Embryonic facial prominence (tissue), 1 donor: ENCODE data around the gene FRAT1.
"Not testable (repeated sequence)": the region's sequence is repeated elsewhere in the genome, so short reads cannot be mapped to it uniquely, and the experiment has no call there.

Experiments used
- DNase-seq: peaks from one replicate; pipeline ENCODE4 v3.0.0-alpha.2; 2016; ENCODE audit errors: extremely low spot score

The FRAT1 gene

DNA sequence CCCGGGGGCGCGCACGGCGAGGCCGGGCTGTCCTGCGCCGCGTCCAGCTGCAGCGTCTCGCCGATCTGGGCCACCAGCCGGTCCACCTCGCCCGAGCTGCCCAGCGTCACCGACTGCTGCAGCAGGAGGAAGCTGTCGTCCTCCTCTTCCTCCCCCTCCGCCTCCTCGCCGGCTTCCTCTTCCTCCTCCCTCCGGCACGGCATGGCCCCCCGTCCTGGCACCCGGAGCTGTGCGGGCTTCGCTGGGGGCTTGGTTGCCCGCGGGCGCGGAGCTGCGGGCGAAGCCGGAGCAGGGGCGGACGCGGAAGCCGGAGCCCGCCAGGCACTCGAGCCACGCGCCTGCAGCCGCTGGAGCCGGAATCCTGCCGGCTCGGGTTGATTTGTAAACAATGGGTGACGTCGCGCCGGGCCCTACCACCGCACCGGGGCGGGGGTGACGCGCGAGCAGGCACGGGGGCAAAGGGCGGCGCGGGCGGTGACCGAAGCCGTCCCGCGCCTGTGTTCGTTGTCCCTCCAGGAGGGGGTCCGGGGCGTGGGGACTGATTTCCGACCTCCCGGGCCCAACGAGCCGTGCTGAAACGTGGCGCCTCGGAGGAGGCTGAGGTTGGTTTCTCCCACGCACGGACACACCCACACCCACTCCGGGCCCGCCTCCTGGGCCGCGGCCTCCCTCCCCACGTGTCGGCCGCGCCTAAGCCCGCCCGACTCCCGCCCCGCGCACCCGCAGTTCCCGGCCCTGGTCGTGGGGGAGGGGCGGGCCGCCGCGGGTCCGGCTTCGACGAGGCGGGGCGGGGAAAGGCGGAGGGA, 15.5 kb downstream of the FRAT1 start, which contains the start of gene FRAT2:
TSS of gene FRAT2 (minus strand) at position 360 of the 806 bp plus-strand sequence. CDS start at position 203, 157 bp downstream.
- peak; percentile 83 for DNase-seq

DNA sequence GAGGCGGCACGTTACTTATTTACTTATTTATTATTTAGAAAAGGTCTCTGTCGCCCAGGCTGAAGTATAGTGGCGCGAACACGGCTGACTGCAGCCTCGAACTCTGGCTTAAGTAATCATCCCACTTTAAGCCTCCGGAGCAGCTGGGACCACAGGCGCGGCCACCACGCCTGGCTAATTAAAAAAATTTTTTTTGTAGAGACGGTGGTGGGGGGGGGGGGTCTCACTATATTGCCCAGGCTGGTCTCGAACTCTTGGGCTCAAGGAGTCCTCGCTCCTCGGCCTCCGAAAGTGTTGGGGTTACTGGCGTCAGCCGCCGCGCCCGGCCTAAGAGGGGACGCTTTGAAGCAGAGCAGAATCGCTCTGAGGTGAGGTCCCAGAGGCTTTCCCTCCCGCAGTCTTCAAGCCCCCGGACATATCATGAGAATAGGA, 16.1 kb downstream of the FRAT1 start:
- no peak for DNase-seq

DNA sequence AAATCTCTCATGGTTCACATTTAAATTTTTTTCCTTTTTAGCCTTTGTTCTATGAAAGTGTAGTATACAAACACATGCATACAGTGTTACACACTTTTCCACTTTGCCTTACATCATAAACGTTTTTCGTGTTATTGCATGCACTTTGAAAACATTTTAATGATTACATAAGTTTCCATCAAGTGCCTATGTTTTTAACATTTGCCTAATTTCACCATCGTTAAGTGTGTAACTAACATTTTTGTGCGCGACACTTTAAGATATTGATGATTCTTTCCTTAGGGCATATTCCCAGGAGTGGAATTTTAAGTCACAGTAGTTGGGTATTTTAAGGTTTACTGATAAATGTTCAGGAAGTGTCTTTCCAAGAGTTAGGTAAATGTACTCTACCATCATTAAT, 16.9 kb downstream of the FRAT1 start:
- DNase-seq: no peak

DNA sequence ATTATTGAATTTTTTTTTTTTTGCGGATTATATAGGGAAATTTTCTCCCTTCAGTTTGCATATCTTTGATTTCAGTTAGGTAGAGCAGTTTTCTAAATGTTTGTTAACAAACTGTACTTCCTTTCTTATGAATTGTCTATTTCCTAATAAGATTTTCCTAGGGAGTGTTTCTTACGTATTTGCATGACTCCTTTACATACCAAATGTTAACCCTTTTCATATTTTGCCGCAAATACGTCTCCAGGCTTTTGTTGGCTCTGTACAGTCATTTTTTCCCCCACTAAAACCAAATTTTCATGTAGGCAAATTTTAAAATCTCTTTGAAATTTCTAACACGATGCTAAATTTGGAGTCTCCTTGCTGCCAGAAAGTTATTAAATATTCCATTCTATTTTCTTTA, 17.4 kb downstream of the FRAT1 start:
- no peak for DNase-seq

DNA sequence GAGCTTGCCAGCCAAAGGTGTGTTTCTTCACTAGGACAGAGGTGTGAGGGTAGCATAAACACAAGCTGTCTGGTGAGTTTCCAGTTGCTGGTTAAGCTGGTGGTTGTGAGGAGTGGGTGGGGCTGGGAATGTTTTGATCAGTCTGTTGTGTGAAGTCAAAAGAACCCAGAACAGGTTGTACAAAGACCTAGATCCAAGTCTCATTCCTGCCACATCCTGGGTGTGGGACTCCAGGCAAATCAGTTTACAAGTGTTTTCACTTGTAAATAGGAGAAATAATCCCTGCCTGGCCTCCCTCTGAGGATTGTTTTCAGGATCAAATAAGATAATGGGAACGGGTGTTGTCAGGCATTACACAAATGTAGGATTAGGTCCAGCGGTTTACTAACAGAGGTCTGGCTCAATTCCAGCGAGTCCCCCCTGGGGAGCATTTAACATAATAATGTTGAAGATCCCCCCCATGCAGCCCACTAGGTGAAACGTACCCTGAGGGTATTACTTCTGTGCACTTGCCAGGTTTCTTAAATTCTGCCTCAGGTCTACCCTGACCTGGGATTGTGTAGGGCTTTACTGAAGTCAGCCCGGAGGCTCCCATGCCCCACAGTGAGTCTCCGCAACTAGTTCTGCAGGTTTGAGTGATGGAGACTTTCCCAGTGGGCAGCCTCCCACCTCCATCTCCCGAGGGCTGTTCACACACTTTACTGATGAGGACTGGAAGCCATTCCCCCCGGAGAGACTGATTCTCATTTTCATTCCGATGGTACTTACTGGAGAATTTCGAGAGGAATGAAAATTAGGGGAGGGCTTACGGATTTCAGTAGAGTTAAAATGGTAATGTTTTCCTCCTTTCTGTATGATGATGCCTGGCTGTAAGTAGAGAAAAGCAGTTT, 18.1 kb downstream of the FRAT1 start:
- no peak for DNase-seq

DNA sequence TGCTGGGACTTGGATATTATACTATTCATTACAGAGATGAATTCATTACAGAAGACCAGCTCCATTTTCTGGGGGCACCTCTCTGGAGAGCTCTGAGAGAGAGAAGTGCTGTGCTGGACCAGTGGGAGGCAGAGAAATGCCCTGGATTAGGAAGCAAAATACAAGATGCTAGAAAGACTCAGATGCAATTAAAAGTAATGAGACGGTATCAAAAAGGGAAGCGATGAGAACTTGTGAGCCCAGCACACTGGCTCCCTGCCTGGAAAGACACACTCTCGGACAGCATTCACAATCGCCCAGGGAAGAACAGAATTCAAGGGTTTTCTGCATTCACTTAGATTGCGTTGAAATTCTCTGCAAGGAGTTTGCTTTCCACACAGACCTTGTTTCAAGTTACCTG, 19.0 kb downstream of the FRAT1 start:
- no peak for DNase-seq

DNA sequence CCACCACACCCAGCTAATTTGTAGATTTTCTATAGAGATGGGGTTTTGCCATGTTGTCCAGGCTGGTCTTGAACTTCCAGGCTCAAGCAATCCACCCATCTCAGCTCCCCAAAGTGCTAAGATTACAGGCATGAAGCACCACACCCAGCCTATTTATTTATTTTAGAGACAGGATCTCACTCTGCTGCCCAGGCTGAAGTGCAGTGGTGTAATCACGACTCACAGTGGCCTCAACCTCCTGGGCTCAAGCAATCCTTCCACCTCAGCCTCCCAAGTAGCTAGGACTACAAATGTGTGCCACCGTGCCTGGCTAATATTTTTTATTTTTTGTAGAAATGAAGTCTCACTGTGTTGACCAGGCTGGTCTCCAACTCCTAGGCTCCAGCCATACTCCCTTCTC, 22.3 kb downstream of the FRAT1 start:
- no peak for DNase-seq

DNA sequence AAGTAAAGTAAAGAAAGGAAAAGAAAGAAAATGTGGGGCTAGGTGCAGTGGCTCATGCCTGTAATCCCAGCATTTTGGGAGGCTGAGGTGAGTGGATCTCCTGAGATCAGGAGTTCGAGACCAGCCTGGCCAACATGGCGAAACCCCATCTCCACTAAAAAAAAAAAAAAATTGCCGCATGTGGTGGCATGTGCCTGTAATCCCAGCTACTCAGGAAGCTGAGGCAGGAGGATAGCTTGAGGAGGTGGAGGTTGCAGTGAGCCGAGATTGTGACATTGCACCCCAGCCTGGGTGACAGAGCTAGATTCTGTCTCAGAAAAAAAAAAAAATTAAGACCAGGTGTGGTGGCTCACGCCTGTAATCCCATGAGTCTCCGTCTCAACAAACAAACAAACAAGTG, 24.6 kb downstream of the FRAT1 start:
- DNase-seq: not testable (repeated sequence)

DNA sequence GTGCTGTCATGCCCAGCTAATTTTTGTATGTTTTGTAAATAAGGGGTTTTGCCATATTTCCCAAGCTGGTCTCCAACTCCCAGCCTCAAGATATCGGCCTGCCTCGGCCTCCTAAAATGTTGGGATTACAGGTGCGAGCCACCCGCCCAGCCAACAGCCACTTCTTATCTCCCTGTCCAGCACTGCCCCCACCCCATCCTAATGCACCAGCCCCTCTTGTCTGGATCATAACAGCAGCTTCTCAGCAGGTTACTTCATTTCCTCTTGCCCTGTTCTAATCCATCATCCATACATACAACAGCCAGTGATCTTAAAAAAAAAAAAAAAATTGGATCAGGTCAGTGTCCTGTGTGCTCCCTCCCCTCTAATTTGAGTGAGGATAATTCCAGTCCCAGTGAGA, 28.2 kb downstream of the FRAT1 start:
- DNase-seq: no peak

DNA sequence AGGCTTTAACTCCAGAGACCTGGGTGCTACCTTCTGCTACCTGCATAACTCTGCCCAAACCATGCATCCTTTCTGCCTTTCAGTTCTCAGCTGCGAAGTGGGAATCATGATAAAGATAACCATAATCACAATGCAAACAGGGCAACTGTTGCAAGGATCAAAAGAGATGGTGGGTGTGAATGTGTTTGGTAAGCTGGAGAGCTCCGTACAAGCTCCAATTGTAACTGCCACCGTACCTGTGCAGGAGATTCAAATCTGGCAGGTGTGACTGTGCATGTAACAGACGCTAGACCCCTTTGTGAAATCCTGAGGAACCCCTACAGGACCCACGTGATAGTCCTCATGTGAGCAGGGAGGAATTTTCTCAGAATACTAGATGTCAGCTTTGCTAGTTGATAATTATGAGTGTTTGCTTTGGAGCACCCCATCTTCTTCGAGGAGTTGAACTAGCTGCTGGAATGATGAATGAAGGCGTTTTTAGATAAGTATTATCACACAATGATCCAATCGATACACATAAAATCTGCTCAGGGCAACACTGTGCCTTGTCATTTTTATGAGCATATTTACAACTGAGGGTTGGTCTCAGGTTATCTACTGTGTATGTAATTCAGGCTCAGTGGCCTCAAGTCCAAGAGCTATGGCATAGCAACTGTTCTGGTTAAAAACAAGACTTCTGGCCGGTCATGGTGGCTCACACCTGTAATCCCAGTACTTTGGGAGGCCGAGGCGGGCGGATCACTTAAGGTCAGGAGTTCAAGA, 30.9 kb downstream of the FRAT1 start:
- DNase-seq: no peak

DNA sequence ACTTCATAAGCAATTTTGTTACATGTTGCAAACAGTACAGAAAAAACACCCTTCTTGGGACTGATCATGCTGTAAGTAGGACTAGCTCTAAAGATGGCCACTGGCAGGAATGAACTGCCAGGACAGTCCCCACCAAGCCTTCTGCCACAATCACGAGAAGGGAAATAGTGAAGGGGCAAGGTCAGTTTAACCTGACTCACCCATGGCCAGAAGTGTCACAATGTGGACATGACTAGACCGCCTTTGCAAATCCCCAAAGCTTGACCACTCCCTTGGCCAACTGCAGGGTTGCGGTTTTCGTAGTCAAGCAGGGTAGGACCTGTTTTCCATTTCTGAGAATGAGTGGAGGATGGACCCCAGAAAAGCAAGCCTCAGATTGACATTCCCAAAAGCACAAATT, 34.9 kb downstream of the FRAT1 start:
- no peak for DNase-seq

DNA sequence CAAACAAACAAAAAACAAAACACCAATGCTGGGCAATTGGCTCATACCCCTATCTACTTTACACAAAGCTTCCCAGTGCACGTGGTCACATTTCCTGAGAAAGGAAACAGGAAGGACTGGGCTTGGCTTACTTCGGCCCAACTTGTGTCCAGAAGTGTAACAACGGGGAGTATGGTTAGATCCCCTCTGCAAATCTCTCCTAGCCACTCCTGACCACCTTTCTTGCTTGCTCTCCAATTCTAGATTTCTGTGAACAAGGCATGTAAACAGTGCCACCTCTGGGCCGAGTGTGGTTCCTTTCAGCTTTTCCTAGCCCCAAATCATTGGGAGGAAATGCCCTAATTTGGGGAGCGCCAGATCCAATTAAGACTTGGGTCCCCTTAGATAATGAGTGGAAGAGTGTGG, 36.5 kb downstream of the FRAT1 start:
- no peak for DNase-seq

DNA sequence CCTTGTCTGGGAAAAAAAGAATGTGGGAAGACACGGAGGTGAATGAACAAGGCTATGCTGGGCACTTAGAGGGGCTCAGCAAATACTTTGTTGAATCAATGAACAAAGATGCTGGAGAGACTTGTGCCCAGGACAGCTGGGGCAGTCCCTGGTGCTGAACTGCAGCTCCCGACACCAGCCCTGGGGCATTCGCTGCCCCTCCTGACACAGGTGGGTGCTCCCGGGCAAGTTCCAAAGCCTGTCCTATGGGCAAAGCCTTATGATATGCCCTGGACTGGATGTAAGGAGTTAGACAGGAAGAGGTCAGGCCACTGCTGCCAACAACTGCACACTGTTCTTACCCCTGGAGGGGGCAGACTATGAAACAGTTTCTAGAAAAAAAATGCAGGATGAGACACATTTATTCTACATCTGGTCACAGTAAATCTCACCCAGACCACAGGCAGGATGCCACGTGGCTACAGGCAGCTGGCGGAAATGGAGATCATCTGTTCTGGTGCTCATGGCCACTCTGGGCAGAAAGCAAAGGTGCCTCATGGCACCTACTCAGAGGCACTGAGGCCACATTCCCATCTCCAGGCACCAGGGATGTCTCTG, 37.3 kb downstream of the FRAT1 start:
- no peak for DNase-seq

DNA sequence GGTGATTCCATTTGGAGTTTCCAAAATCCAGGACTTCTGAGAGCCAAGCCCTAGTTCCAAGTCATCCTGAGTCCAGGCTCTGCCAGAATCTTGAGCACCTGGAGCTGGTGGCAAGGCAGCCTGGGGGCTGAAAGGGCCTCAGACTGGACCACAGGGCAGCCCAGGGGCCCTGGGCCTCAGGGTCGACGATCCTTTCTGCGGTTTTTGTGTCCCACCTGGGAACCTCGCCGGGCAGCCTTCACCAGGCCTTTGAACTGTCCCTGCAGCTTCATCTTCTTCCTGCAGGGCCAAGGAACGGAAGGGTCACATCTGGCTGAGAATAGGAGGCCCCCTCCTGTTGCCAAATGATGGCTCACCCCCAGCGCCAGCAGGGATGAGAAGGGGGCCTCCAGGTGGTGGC, 37.8 kb downstream of the FRAT1 start:
- no peak for DNase-seq

DNA sequence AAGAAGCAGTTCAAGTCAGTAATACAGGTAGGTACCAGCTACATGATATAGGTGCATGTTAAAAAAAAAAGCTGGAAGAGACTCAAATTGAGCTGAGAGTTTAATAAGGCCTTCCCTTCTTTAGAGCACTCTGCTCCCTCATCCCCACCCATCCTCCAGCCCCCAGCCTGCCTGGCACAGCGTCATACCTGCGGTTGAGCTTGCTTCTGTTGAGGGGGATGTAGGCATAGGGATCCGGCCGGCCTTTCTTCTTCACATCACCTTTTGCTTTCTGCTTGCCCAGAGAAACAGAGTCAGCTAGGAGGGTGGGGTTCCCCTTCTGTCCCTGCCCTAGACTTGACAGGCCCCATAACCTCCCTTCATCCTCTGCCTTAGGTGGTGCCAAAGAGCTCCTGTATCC, 39.3 kb downstream of the FRAT1 start:
- no peak for DNase-seq

DNA sequence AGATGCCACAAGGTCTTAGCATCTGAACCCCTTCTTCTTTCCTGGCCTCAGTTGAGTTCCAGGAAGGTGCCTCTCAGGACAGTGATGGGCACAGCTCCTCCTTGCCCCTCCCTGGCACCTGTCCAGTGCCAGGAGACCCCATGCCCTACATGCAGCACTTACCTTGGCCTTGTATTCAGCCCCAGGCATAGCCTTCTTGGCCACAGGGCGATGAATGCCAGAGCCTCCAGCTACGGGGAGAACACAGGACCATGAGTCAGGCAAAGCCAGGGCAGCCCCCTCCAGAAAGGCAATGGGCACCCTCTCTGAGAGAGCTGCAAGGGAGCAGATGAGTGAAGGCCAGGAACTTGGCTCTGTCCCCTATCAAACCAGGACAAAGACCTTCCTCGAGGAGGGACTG, 39.7 kb downstream of the FRAT1 start:
- DNase-seq: no peak

DNA sequence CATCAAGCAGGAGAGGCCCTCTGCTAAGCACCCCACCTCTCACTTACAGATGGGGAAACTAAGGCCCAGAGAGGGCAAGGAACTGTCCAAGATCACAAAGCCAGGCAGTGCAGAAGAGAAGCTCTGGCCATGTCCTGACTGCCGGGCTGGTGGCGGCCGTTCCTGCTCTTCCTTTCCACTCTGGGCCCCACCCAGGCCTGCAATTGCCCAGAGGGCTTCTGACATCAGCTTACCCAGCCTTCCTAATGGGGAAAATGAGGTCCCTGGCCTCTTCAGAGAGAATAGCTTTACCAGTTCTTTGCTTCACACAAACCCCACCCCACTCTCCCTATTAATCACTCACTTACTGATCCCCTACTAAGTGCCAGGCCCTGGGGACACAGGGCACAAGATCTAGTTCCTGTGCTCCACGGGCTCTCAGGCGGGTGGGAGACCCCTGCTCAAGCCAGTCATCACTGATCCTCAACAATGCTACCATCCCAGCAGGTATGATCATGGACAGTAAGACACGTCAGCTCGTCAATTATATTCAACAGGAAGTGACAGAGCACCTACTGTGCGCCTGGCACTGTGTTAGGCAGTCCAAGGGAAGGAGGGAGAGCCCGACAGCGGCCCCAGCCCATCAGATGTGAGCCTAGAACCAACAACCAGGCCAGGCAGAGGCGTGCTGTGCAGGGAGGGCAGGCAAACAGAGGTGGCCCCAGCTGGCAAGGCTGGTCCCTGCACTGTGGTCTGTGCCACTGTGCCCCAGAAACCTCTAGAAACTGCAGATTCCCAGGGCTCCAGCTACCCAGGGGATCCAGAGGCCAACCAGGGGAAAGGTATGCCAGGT, 41.9 kb downstream of the FRAT1 start:
- DNase-seq: no peak

DNA sequence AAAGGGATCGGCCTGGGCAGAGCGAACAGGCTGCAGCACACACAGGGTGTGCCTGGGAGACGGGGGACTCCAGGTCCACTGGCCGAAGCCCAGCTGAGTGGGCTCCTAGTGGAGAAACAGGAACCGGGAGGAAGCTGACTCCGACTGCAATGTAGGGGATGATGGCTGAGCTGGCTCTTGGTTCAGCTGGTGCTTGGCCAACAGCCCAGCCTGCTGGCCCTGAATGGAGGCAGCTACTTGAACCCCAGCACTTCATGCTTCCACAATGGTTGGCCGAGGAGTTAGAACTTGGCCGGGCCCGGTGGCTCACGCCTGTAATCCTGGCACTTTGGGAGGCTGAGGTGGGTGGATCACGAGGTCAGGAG, 42.4 kb downstream of the FRAT1 start:
- no peak for DNase-seq

DNA sequence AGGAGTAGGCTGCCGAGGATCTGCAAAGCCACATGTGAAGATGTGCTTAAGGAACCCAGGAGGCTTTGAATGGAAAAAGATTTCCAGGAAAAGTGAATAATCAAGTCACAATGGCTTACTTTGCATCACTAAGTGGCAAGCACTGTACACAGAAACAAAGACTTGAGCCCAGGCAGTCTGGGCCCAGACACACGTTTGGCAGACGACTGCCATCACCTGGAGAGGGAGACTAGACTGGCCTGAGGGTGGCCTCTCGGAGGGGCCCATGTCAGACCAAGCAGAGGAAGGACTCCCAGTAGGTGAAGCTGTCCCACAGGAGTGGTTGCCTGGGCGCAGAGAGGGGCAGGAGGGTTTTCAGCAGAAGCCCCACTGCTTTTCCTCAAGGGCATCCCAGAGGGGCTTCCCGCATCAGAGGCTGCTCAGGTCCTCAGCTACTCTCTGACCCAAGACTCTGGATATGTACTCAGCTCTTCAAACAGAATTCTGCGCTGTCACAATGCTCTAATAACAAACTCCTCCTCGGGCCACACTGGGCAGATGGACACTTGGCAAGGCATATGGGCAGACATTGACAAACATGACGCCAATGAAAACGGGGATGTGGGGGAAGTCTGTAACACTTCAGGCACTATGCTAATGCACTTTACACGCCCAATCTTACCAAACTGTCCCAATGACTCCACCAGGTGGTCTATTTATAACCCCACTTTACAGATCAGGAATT, 43.4 kb downstream of the FRAT1 start:
- DNase-seq: no peak

DNA sequence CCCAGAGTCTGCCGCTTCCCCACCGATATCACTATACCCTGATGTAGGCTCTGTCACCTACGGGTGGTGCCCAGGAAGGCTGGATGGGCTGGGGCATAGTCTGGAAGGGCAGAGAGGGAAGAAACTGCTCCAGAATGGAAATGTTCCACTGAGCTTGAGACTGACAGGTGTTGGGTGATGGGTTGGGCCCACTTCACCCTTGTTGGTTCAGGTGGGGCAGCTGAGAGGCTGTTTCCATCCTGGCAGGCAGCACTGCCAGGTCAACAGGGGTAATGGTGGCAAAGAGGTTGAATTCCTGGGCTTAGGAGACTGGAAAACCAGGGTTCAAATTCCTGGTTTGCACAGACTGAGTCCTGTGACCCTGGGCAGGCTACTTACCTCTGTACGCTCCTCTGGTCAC, 44.0 kb downstream of the FRAT1 start:
- no peak for DNase-seq
